HG03342 (cell line): ENCODE results near the gene PDE3A.

Source experiments
- ATAC-seq: cut with Tn5 transposase; IDR thresholded peaks from one replicate; pipeline ENCODE4 v1.9.1; 2021; ENCODE audit warnings: mild to moderate bottlenecking, moderate library complexity; ENCODE audit not compliant: unreplicated experiment

Gene PDE3A

GRCh38 chr12:20490213-20490612 is 121.9 kb downstream of the PDE3A start:
- no peak for ATAC-seq

GRCh38 chr12:20491290-20491689 is 123.0 kb downstream of the PDE3A start:
- no peak for ATAC-seq

- ATAC-seq: no peak
These were observed 124.0 kb downstream of the PDE3A start for GRCh38 chr12:20492251-20492760.

GRCh38 chr12:20493934-20494333 is 125.6 kb downstream of the PDE3A start:
- no peak for ATAC-seq

GRCh38 chr12:20494851-20495250 is 126.5 kb downstream of the PDE3A start:
- ATAC-seq: no peak

GRCh38 chr12:20495997-20496396 is 127.7 kb downstream of the PDE3A start:
- ATAC-seq: no peak

GRCh38 chr12:20497707-20498106 is 129.4 kb downstream of the PDE3A start:
- ATAC-seq: no peak

GRCh38 chr12:20501958-20502357 is 133.6 kb downstream of the PDE3A start:
- ATAC-seq: no peak

- ATAC-seq: no peak
These were observed 135.5 kb downstream of the PDE3A start for GRCh38 chr12:20503858-20504257.

GRCh38 chr12:20505056-20505455 is 136.7 kb downstream of the PDE3A start:
- ATAC-seq: no peak

GRCh38 chr12:20507056-20507455 is 138.7 kb downstream of the PDE3A start:
- no peak for ATAC-seq

- ATAC-seq: no peak
These were observed 139.4 kb downstream of the PDE3A start for GRCh38 chr12:20507711-20508110.

GRCh38 chr12:20508359-20508758 is 140.0 kb downstream of the PDE3A start:
- no peak for ATAC-seq

- no peak for ATAC-seq
These were observed 140.6 kb downstream of the PDE3A start for GRCh38 chr12:20508962-20509361.

- ATAC-seq: no peak
These were observed 142.5 kb downstream of the PDE3A start for GRCh38 chr12:20510811-20511210.

- no peak for ATAC-seq
These were observed 144.9 kb downstream of the PDE3A start for GRCh38 chr12:20513189-20513588.

- ATAC-seq: no peak
These were observed 146.3 kb downstream of the PDE3A start for GRCh38 chr12:20514598-20514997.

- no peak for ATAC-seq
These were observed 152.2 kb downstream of the PDE3A start for GRCh38 chr12:20520532-20520931.

GRCh38 chr12:20523658-20524057 is 155.3 kb downstream of the PDE3A start:
- ATAC-seq: no peak

- no peak for ATAC-seq
These were observed 155.8 kb downstream of the PDE3A start for GRCh38 chr12:20524113-20524512.

GRCh38 chr12:20525064-20525610 is 156.8 kb downstream of the PDE3A start:
- no peak for ATAC-seq

- no peak for ATAC-seq
These were observed 159.3 kb downstream of the PDE3A start for GRCh38 chr12:20527417-20528163.

- ATAC-seq: no peak
These were observed 159.9 kb downstream of the PDE3A start for GRCh38 chr12:20528208-20528607.
